Panc1 (cell line): ENCODE results near the gene TMC8.

Experiments used
- POLR2AphosphoS5 ChIP-seq: IDR thresholded peaks from 2 replicates; pipeline ENCODE4 v1.6.1; 2012; ENCODE audit warnings: mild to moderate bottlenecking, low read depth, low read length, moderate library complexity
- SIN3A ChIP-seq: IDR thresholded peaks from 2 replicates; pipeline ENCODE4 v1.6.1; 2012; ENCODE audit warnings: low read depth, mild to moderate bottlenecking, low read length, moderate library complexity, borderline replicate concordance; ENCODE audit not compliant: insufficient read depth
- TCF7L2 ChIP-seq: IDR thresholded peaks from 2 replicates; pipeline ENCODE4 v1.6.1; 2011; ENCODE audit warnings: mild to moderate bottlenecking, low read depth, low read length, inconsistent platforms
- TF ChIP-seq, protein P1 (sequence below): fragments of 450-650 bp; IDR thresholded peaks from 2 replicates; pipeline ENCODE4 v1.5.1; 2017; ENCODE audit warnings: mild to moderate bottlenecking

DNA sequence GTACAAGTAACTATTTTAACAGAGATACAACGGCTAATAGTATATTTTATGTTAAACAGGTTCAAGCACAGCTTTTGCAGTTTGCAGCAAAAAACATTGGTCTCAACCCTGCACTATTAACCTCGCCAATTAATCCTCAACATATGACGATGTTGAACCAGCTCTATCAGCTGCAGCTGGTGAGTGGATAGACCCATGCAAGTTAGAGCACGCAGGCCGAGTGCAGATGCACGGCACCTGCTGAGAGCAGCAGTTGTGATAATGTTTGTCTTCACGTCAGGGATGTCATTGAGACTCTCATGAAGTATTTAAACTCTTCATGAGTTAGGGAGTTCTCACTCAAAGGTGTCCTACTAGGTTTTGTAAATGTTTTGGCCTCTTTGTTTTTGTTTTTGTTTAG, 47.6 kb upstream of the TMC8 start:
- TF ChIP-seq, protein P1, sequence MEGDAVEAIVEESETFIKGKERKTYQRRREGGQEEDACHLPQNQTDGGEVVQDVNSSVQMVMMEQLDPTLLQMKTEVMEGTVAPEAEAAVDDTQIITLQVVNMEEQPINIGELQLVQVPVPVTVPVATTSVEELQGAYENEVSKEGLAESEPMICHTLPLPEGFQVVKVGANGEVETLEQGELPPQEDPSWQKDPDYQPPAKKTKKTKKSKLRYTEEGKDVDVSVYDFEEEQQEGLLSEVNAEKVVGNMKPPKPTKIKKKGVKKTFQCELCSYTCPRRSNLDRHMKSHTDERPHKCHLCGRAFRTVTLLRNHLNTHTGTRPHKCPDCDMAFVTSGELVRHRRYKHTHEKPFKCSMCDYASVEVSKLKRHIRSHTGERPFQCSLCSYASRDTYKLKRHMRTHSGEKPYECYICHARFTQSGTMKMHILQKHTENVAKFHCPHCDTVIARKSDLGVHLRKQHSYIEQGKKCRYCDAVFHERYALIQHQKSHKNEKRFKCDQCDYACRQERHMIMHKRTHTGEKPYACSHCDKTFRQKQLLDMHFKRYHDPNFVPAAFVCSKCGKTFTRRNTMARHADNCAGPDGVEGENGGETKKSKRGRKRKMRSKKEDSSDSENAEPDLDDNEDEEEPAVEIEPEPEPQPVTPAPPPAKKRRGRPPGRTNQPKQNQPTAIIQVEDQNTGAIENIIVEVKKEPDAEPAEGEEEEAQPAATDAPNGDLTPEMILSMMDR: no peak
- TF ChIP-seq POLR2AphosphoS5 (no peak), TCF7L2 (no peak), SIN3A (no peak)
